Stimulated activated CD4-positive, alpha-beta T cell treated with anti-CD3 and anti-CD28 coated beads, Interleukin-15, amount 100 ng/mL, for 24 hours (primary cell): ENCODE measurements around the gene GRWD1.

Source experiments
- DNase-seq: peaks from one replicate; pipeline ENCODE4 v3.0.0-alpha.2; 2020

GRWD1 gene

GRCh38 chr19:48458016-48458415 lies 12.2 kb downstream of the GRWD1 start:
- no peak for DNase-seq

GRCh38 chr19:48461651-48461981 lies 15.8 kb downstream of the GRWD1 start:
- DNase-seq = no peak

- DNase-seq = peak; percentile 44
These were observed 16.3 kb downstream of the GRWD1 start for GRCh38 chr19:48461982-48462655.

GRCh38 chr19:48465215-48465614 lies 19.4 kb downstream of the GRWD1 start:
- no peak for DNase-seq

- DNase-seq = no peak
These were observed 21.0 kb downstream of the GRWD1 start for GRCh38 chr19:48466561-48467325.

GRCh38 chr19:48468772-48469288 lies 23.0 kb downstream of the GRWD1 start:
- peak; percentile 99 for DNase-seq

- DNase-seq = peak; percentile 88
These were observed 23.6 kb downstream of the GRWD1 start, which contains the start of gene CYTH2 for GRCh38 chr19:48469289-48469881. Gene CYTH2, plus strand, starts transcription at chr19:48469369. Its CDS starts 139 bp downstream, at chr19:48469508.

GRCh38 chr19:48469934-48470680 lies 24.3 kb downstream of the GRWD1 start:
- no peak for DNase-seq

GRCh38 chr19:48470856-48471255 lies 25.1 kb downstream of the GRWD1 start:
- DNase-seq = no peak

- no peak for DNase-seq
These were observed 26.1 kb downstream of the GRWD1 start for GRCh38 chr19:48471836-48472235.

- no peak for DNase-seq
These were observed 27.6 kb downstream of the GRWD1 start for GRCh38 chr19:48473161-48473966.

GRCh38 chr19:48474084-48474592 lies 28.4 kb downstream of the GRWD1 start:
- DNase-seq = no peak

- no peak for DNase-seq
These were observed 29.7 kb downstream of the GRWD1 start for GRCh38 chr19:48475369-48476068.

GRCh38 chr19:48476176-48476575 lies 30.4 kb downstream of the GRWD1 start:
- no peak for DNase-seq

- DNase-seq = no peak
These were observed 31.4 kb downstream of the GRWD1 start for GRCh38 chr19:48477067-48477685.

- DNase-seq = no peak
These were observed 32.0 kb downstream of the GRWD1 start for GRCh38 chr19:48477698-48478338.

- DNase-seq = no peak
These were observed 32.8 kb downstream of the GRWD1 start for GRCh38 chr19:48478339-48479256.

GRCh38 chr19:48479686-48480085 lies 33.9 kb downstream of the GRWD1 start:
- DNase-seq = no peak

GRCh38 chr19:48480183-48480557 lies 34.4 kb downstream of the GRWD1 start:
- peak; percentile 41 for DNase-seq
